Endothelial cell (in vitro differentiated cells): ENCODE data around the gene EYA2. TPM values are rescaled to one million over a fixed set of nuclear protein-coding genes. Genes with fewer than 3 reads are reported as not detected.

ENCODE experiments used
- DNase-seq: peaks from one replicate; pipeline ENCODE4 v3.0.0; 2021; ENCODE audit warnings: low spot score
- H3K27ac Mint-ChIP-seq: one replicate; pipeline ENCODE4 v1.8.0; 2021; ENCODE audit warnings: mixed read lengths, inconsistent platforms; ENCODE audit not compliant: unreplicated experiment
- H3K27me3 Mint-ChIP-seq: one replicate; pipeline ENCODE4 v1.8.0; 2021; ENCODE audit warnings: mild to moderate bottlenecking, moderate library complexity, mixed read lengths, inconsistent platforms; ENCODE audit not compliant: unreplicated experiment
- H3K36me3 Mint-ChIP-seq: one replicate; pipeline ENCODE4 v1.8.0; 2021; ENCODE audit warnings: mild to moderate bottlenecking, low read depth, mixed read lengths, inconsistent platforms; ENCODE audit not compliant: unreplicated experiment
- H3K4me1 Mint-ChIP-seq: one replicate; pipeline ENCODE4 v1.8.0; 2021; ENCODE audit warnings: mild to moderate bottlenecking, mixed read lengths, inconsistent platforms; ENCODE audit not compliant: unreplicated experiment
- H3K4me3 Mint-ChIP-seq: one replicate; pipeline ENCODE4 v1.8.0; 2021; ENCODE audit warnings: mild to moderate bottlenecking, mixed read lengths, inconsistent platforms; ENCODE audit not compliant: unreplicated experiment
- H3K9me3 Mint-ChIP-seq: one replicate; pipeline ENCODE4 v1.8.0; 2021; ENCODE audit warnings: mixed read lengths, inconsistent platforms; ENCODE audit not compliant: unreplicated experiment
- CTCF ChIP-seq: fragments of 200-600 bp; sonication (generic); IDR thresholded peaks from one replicate; pipeline ENCODE4 v1.5.0; 2021; ENCODE audit warnings: antibody characterized with exemption; ENCODE audit not compliant: unreplicated experiment
- total RNA-seq: library from RNA; stranded (reverse); fragmentation: NEBNext Ultra II Directional; extraction: Animal tissue kit (Norgen Biotek cat#: 25700); gene quantifications from one replicate; pipeline ENCODE4 v1.2.1, GENCODE V29; 2021; ENCODE audit not compliant: unreplicated experiment

Gene EYA2
- total RNA-seq, 1 donor from 2014 or later = not detected

- DNase-seq = no peak
- H3K27me3 Mint-ChIP-seq = peaks cover 2% of the 10 kb centered on the region
- H3K36me3 Mint-ChIP-seq = peaks cover 3% of the 10 kb centered on the region
- no peaks in the 10 kb centered on the region for H3K9me3 Mint-ChIP-seq
- no peak for TF ChIP-seq CTCF
- H3K4me1 Mint-ChIP-seq = no peaks in the 10 kb centered on the region
- H3K4me3 Mint-ChIP-seq = no peak overlapping the region
- H3K27ac Mint-ChIP-seq = no peak overlapping the region
Measured at GRCh38 chr20:47038566-47039560, 144.2 kb downstream of the EYA2 start.

GRCh38 chr20:47040506-47041125, 146.0 kb downstream of the EYA2 start:
- DNase-seq = no peak
- Mint-ChIP-seq H3K27ac (no peak overlapping the region), H3K36me3 (no peaks in the 10 kb centered on the region), H3K4me3 (no peak overlapping the region), H3K27me3 (peaks cover 2% of the 10 kb centered on the region), H3K9me3 (no peaks in the 10 kb centered on the region), H3K4me1 (no peaks in the 10 kb centered on the region)
- no peak for TF ChIP-seq CTCF

- H3K27me3 Mint-ChIP-seq = peaks cover 2% of the 10 kb centered on the region
- H3K36me3 Mint-ChIP-seq = no peaks in the 10 kb centered on the region
- DNase-seq = no peak
- no peak overlapping the region for H3K4me3 Mint-ChIP-seq
- no peaks in the 10 kb centered on the region for H3K4me1 Mint-ChIP-seq
- TF ChIP-seq CTCF = no peak
- H3K27ac Mint-ChIP-seq = no peak overlapping the region
- H3K9me3 Mint-ChIP-seq = no peaks in the 10 kb centered on the region
Measured at GRCh38 chr20:47041396-47041899, 146.8 kb downstream of the EYA2 start.

- Mint-ChIP-seq H3K27me3 (peaks cover 2% of the 10 kb centered on the region), H3K9me3 (no peaks in the 10 kb centered on the region), H3K27ac (no peak overlapping the region), H3K4me1 (no peaks in the 10 kb centered on the region), H3K4me3 (no peak overlapping the region), H3K36me3 (no peaks in the 10 kb centered on the region)
- no peak for TF ChIP-seq CTCF
- DNase-seq = no peak
Measured at GRCh38 chr20:47042464-47042863, 147.8 kb downstream of the EYA2 start.

GRCh38 chr20:47043086-47043485, 148.4 kb downstream of the EYA2 start:
- no peaks in the 10 kb centered on the region for H3K4me1 Mint-ChIP-seq
- no peak for TF ChIP-seq CTCF
- no peak overlapping the region for H3K27ac Mint-ChIP-seq
- no peaks in the 10 kb centered on the region for H3K9me3 Mint-ChIP-seq
- no peaks in the 10 kb centered on the region for H3K27me3 Mint-ChIP-seq
- no peak for DNase-seq
- H3K36me3 Mint-ChIP-seq = no peaks in the 10 kb centered on the region
- no peak overlapping the region for H3K4me3 Mint-ChIP-seq
